BJ (cell line): ENCODE data around the gene ATCAY. TPM values are rescaled to one million over a fixed set of nuclear protein-coding genes. Genes with fewer than 3 reads are reported as not detected.

Experiments used
- CTCF ChIA-PET: fragments of 350-600 bp; formaldehyde crosslinking; extraction: SDS; loops from one replicate; lab custom pipeline; 2021; ENCODE audit warnings: antibody characterized with exemption, inconsistent platforms; lab: Yijun Ruan, JAX
- POLR2A ChIA-PET: fragments of 300-600 bp; sonication (Branson Sonifier 250); formaldehyde crosslinking; extraction: SDS; loops from one replicate; lab custom pipeline; 2021; ENCODE audit warnings: antibody characterized with exemption; lab: Charles Lee
- DNase-seq: peaks from one replicate; pipeline ENCODE4 v3.0.0-alpha.2; 2011; ENCODE audit warnings: low read depth
- H3K27me3 ChIP-seq: 2 replicates; pipeline ENCODE4 v1.6.0; 2011; ENCODE audit warnings: low read length; ENCODE audit not compliant: control insufficient read depth, insufficient read depth
- H3K36me3 ChIP-seq: 2 replicates; pipeline ENCODE4 v1.5.1; 2011; ENCODE audit warnings: low read length; ENCODE audit not compliant: control insufficient read depth, insufficient read depth
- H3K4me3 ChIP-seq: 2 replicates; pipeline ENCODE4 v1.5.1; 2011; ENCODE audit warnings: low read depth, mild to moderate bottlenecking, control low read depth, low read length
- CTCF ChIP-seq: IDR thresholded peaks from 2 replicates; pipeline ENCODE4 v1.5.1; 2011; ENCODE audit warnings: low read depth, mild to moderate bottlenecking, control low read depth, inconsistent platforms, low read length, moderate library complexity; ENCODE audit not compliant: insufficient read depth
- polyA plus RNA-seq: library from polyadenylated mRNA; depleted of rRNA; stranded (reverse); fragments of >200 nt; gene quantifications from 2 replicates; pipeline ENCODE4 v1.2.3, GENCODE V29; 2011

Gene ATCAY
- polyA plus RNA-seq, 1 experiment = not detected

DNA sequence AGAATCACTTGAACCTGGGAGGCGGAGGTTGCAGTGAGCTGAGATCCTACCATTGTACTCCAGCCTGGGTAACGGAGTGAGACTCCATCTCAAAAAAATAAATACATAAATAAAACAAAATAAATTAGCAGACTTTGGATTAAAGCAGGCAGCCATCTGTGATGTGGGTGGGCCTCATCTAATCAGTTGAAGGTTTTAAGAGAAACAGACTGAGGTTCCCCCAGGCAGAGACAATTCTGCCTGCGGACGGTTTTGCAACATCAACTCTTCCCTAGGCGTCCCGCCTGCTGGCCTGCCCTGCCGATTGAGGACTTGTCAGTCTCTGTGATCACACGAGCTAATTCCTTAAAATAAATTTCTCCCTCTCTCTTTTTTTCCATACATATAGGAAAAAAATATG, 23.7 kb downstream of the ATCAY start:
- POLR2A ChIA-PET = no interaction called here
- no peaks in the 10 kb centered on the region for H3K36me3 ChIP-seq
- no peak for TF ChIP-seq CTCF
- H3K4me3 ChIP-seq = no peak overlapping the region
- no peak for DNase-seq
- H3K27me3 ChIP-seq = no peaks in the 10 kb centered on the region
- CTCF ChIA-PET = interaction anchor here (1.0 kb wide), 1 partner anchor 14 kb away, joined by 3 read pairs; no protein-coding TSS in a partner anchor

- ChIA-PET POLR2A (no interaction called here), CTCF (no interaction called here)
- no peak for DNase-seq
- no peak overlapping the region for H3K4me3 ChIP-seq
- H3K27me3 ChIP-seq = no peaks in the 10 kb centered on the region
- no peaks in the 10 kb centered on the region for H3K36me3 ChIP-seq
- TF ChIP-seq CTCF = no peak
These were observed 27.3 kb downstream of the ATCAY start for GRCh38 chr19:3907626-3908265.

DNA sequence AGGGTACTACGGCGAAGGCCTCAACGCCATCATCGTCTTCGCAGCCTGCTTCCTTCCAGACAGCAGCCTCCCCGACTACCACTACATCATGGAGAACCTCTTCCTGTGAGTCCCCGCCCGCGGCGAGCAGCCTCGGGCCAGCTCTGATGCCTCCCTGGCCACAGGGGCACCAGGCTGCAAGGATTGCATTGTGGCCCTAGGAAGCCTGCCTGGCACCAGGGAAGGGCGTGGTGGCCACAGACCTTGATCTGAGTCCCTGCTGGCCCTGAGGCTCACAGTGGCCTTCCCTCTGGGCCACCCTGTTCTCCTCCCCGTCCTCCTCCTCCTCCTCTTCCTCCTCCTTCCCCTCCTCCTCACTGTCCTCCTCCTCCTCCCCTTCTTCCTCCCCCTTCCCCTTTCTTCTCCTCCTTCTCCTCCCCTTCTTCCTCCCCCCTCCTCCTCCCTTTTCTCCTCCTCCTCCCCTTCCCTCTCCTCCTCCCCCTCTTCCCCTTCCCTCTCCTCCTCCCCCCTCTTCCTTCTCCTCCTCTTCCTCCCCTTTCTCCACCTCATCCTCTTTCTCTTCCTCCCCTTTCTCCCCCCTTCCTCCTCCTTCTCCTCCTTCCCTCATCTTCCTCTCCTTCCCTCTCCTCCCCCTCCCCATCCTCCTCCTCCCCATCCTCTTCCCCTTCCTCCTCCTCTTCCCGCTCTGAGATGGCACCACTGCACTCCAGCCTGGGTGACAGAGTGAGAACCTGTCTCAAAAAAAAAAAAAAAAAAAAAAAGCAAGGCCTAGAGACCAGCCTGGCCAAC, 28.0 kb downstream of the ATCAY start:
- POLR2A ChIA-PET = no interaction called here
- DNase-seq = no peak
- TF ChIP-seq CTCF = no peak
- Histone ChIP-seq H3K4me3 (no peak overlapping the region), H3K36me3 (no peaks in the 10 kb centered on the region), H3K27me3 (no peaks in the 10 kb centered on the region)
- CTCF ChIA-PET = no interaction called here

DNA sequence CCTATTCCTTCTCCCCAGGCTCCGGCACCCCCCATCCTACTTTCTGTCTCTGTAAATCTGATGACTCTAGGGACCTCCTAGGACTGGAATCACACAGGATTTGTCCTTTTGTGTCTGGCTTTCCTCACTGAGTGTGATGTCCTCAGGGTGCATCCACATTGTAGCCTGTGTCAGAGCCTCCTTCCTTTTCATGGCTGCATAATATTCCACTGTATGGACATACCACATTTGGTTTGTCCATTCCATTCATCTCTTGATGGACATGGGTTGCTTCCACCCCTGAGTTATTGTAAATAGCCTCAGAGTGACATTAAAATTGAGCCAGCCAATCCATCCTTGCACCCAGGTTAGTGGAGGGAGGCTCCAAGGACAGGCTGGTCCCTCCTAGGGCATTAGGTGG, 29.6 kb downstream of the ATCAY start:
- TF ChIP-seq CTCF = no peak
- CTCF ChIA-PET = interaction anchor here (0.6 kb wide), 1 partner anchor 75 kb away, joined by 3 read pairs; the partner anchor contains the start of gene EEF2
- DNase-seq = no peak
- no peak overlapping the region for H3K4me3 ChIP-seq
- H3K27me3 ChIP-seq = no peaks in the 10 kb centered on the region
- POLR2A ChIA-PET = no interaction called here
- no peaks in the 10 kb centered on the region for H3K36me3 ChIP-seq

GRCh38 chr19:3914199-3914598, 33.7 kb downstream of the ATCAY start:
- ChIA-PET CTCF (no interaction called here), POLR2A (no interaction called here)
- TF ChIP-seq CTCF = no peak
- DNase-seq = no peak
- no peaks in the 10 kb centered on the region for H3K36me3 ChIP-seq
- no peak overlapping the region for H3K4me3 ChIP-seq
- H3K27me3 ChIP-seq = no peaks in the 10 kb centered on the region
